Prostate gland (tissue), 2 donors: ENCODE data around the gene FAM50A. TPM values are rescaled to one million over a fixed set of nuclear protein-coding genes. Genes with fewer than 3 reads are reported as not detected.

Experiments used
- DNase-seq: peaks from one replicate; pipeline ENCODE4 v3.0.0-alpha.2; 2019; ENCODE audit warnings: low spot score
- H3K27ac ChIP-seq, 2 donors: fragments of 200-600 bp; sonication (generic); 2 replicates each; pipeline ENCODE4 v1.5.1; 2017 to 2019
- H3K27me3 ChIP-seq: fragments of 200-600 bp; sonication (generic); replicated peaks from 2 replicates; pipeline ENCODE4 v1.5.1; 2019; ENCODE audit not compliant: insufficient read depth
- H3K36me3 ChIP-seq, 2 donors: fragments of 200-600 bp; sonication (generic); 1 replicate in 1 of 2; 2 replicates in 1 of 2; pipeline versions ENCODE4 v1.5.1 to v1.8.1; 2017 to 2019
- H3K4me1 ChIP-seq: fragments of 200-600 bp; sonication (generic); replicated peaks from 2 replicates; pipeline ENCODE4 v1.5.1; 2019
- H3K4me3 ChIP-seq, 2 donors: fragments of 200-600 bp; sonication (generic); 2 replicates each; pipeline ENCODE4 v1.5.1; 2017 to 2019
- H3K9me3 ChIP-seq: fragments of 200-600 bp; sonication (generic); 2 replicates; pipeline ENCODE4 v1.5.1; 2017
- POLR2A ChIP-seq: fragments of 450-650 bp; IDR thresholded peaks from one replicate; pipeline ENCODE4 v1.6.1; 2016; ENCODE audit warnings: antibody characterized with exemption, mild to moderate bottlenecking
- POLR2AphosphoS5 ChIP-seq: sonication (generic); formaldehyde crosslinking; IDR thresholded peaks from one replicate; pipeline ENCODE4 v1.6.1; 2017; ENCODE audit warnings: antibody characterized with exemption
- WGBS: methylation state at CpG from one replicate; pipeline ENCODE4 v1.1.5; 2018; 5-methylcytosine and 5-hydroxymethylcytosine counted together
- intact Hi-C: fragments of 100-400 bp; cut with DNase I; formaldehyde crosslinking; loops from one replicate; pipeline ENCODE4 v1.14.2; 2022
- total RNA-seq, 2 donors: library from RNA; depleted of rRNA; stranded (reverse); fragments of >200 nt; gene quantifications; one replicate each; pipeline ENCODE4 v1.1.0, GENCODE V29; 2016
- TF ChIP-seq, protein P1 (sequence below), 4 experiments: fragments of 200-600 bp in 2 of 4; fragments of 450-650 bp in 2 of 4; sonication (generic) in 2 of 4; IDR thresholded peaks; 1 replicate in 3 of 4; 2 replicates in 1 of 4; pipeline ENCODE4 v1.5.1; 2016 to 2019; ENCODE audit warnings: antibody characterized with exemption in 4 of 4, mild to moderate bottlenecking in 2 of 4, moderate library complexity in 2 of 4

FAM50A gene
- total RNA-seq, 2 donors from 2014 or later: 32.9 to 35.8 TPM

DNA sequence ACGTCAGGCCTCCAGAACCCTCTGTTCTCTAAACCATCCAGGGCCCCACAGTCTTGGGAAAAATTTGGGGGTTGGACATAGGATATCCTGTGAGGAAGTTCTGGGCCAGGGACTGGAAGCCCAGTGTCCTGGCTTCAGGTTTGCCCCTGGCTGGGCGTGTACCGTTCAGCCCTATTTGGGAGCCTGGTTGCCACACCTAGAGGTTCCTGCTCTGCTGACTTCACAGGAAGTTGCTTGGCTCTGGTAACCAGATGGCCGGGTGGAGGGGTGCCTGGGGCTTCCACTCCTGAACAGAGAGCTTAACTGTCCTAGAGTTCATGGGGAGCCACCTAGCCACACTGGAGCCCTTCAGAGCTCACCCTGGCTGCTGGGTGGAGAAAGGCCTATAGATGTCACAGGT is 31.5 kb upstream of the FAM50A start:
- Histone ChIP-seq H3K4me3 (no peak overlapping the region), H3K27me3 (no peaks in the 10 kb centered on the region), H3K36me3 (no peaks in the 10 kb centered on the region), H3K4me1 (no peaks in the 10 kb centered on the region), H3K27ac (peak overlapping the region; percentile 88 to 92), H3K9me3 (no peaks in the 10 kb centered on the region)
- WGBS: 0% methylated on average over 1 of the region's 4 CpGs
- no peak for TF ChIP-seq POLR2AphosphoS5
- no peak for TF ChIP-seq POLR2A
- TF ChIP-seq, protein P1, sequence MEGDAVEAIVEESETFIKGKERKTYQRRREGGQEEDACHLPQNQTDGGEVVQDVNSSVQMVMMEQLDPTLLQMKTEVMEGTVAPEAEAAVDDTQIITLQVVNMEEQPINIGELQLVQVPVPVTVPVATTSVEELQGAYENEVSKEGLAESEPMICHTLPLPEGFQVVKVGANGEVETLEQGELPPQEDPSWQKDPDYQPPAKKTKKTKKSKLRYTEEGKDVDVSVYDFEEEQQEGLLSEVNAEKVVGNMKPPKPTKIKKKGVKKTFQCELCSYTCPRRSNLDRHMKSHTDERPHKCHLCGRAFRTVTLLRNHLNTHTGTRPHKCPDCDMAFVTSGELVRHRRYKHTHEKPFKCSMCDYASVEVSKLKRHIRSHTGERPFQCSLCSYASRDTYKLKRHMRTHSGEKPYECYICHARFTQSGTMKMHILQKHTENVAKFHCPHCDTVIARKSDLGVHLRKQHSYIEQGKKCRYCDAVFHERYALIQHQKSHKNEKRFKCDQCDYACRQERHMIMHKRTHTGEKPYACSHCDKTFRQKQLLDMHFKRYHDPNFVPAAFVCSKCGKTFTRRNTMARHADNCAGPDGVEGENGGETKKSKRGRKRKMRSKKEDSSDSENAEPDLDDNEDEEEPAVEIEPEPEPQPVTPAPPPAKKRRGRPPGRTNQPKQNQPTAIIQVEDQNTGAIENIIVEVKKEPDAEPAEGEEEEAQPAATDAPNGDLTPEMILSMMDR (IDR thresholded peaks at IDR 0.05): no peak
- intact Hi-C loops: no loop called here
- DNase-seq: no peak

DNA sequence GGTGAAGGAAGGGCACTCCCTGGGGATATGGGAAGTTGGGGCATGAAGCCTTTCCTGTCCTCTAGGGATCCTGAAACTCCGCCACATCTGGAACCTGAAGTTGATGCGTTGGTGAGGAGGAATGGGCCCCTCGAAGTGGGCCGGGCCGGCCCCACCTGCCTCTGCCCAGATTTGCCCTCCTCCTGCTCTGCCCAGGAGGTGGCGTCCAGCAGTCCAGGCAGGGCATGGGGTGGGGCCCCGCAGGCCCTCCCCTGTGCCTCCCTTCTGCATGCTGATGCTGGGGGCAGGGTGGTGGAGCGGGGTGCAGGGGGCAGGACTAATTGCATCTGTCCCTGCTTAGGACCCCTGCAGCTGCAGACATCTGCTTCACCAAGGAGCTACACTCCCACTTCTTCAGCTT is 30.8 kb upstream of the FAM50A start:
- Histone ChIP-seq H3K4me3 (no peak overlapping the region), H3K4me1 (no peaks in the 10 kb centered on the region), H3K9me3 (no peaks in the 10 kb centered on the region), H3K27me3 (no peaks in the 10 kb centered on the region), H3K36me3 (no peaks in the 10 kb centered on the region), H3K27ac (no peak overlapping the region)
- WGBS: 92% methylated on average over 2 of the region's 8 CpGs
- TF ChIP-seq POLR2A: no peak
- TF ChIP-seq, protein P1 (IDR thresholded peaks at IDR 0.05): no peak
- TF ChIP-seq POLR2AphosphoS5: no peak
- DNase-seq: no peak
- intact Hi-C loops: no loop called here

DNA sequence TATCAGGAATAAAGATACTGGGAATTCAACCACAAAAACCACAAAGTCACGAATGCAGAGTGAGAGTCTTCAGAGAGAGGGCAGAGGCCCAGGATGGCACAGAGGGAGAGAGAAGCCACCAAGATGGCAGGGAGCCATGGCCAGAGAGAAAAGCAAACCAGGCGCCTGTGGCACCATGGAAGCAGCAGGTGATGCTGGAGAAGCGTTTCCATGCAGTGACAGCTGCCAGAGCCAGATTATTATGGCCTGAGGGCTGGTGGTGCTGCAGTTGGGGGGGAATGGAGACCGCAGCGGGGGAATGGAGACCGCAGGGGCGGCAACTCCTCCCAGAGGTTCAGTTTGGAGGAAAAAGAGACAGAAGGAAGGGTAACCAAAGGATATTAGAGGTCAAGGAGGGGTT is 26.8 kb upstream of the FAM50A start:
- WGBS: 55% methylated on average over 7 of the region's 7 CpGs
- no peaks in the 10 kb centered on the region for H3K4me1 ChIP-seq
- H3K27ac ChIP-seq: no peak overlapping the region
- no peaks in the 10 kb centered on the region for H3K36me3 ChIP-seq
- no peaks in the 10 kb centered on the region for H3K27me3 ChIP-seq
- DNase-seq: no peak
- H3K9me3 ChIP-seq: no peaks in the 10 kb centered on the region
- TF ChIP-seq POLR2A (no peak), POLR2AphosphoS5 (no peak)
- TF ChIP-seq, protein P1 (IDR thresholded peaks at IDR 0.05): no peak
- no peak overlapping the region for H3K4me3 ChIP-seq
- intact Hi-C loops: no loop called here

DNA sequence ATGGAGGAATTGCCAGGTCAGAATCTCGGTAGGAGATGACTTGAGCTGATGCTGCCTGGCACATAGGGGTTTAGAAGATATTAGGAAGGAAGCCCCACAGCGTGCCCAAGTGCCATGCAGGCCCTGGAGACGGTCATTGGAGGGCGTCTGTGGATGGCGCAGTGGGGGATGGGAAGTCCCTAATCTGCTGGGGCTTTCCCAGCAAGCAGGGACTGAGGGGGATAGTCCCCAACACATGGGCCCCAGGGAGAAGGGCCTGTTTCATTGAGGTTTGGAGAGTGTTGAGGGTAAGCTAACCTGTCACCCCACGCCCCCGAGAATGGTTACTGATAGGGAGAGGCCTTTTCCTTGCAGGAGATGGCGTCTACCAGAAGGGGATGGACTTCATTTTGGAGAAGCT is 24.8 kb upstream of the FAM50A start:
- 86% methylated on average over 7 of the region's 8 CpGs for WGBS
- H3K27me3 ChIP-seq: no peaks in the 10 kb centered on the region
- TF ChIP-seq, protein P1 (IDR thresholded peaks at IDR 0.05): no peak
- TF ChIP-seq POLR2AphosphoS5 (no peak), POLR2A (no peak)

DNA sequence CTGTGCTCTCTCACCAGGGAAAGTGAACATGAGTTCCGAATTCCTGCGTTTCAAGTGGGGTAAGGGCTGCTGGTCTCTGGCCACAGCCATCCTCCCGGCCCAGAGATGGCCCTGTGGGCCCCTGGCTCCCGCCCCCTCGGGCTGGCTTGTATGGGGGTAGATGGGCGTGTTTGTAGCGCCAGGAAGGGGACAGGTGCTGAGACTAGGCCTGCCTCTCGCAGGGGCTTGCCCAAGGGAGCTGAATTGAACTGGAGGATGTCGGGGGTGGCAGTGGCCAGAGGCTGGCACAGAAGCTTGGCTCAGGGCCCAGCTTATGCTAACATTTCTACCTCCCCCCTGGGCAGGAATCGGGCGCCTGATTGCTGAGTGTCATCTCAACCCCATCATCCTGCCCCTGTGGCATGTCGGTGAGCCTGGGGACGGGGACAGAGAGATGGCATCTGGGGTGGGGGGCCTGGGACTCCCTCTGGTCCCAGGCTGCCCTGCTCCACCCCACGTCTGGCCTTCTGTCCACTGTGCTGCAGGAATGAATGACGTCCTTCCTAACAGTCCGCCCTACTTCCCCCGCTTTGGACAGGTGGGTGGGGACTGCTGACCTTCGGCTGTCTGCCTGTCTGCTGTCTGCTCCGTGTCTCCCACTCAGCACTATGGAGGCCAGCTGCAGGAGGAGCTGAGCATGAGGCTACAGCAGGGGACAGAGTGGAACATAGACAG is 24.1 kb upstream of the FAM50A start:
- 51% methylated on average over 7 of the region's 19 CpGs for WGBS
- Histone ChIP-seq H3K9me3 (no peaks in the 10 kb centered on the region), H3K4me3 (no peak overlapping the region), H3K27ac (no peak overlapping the region), H3K27me3 (no peaks in the 10 kb centered on the region), H3K4me1 (no peaks in the 10 kb centered on the region), H3K36me3 (no peaks in the 10 kb centered on the region)
- no peak for DNase-seq
- no peak for TF ChIP-seq POLR2AphosphoS5
- TF ChIP-seq POLR2A: no peak
- TF ChIP-seq, protein P1 (IDR thresholded peaks at IDR 0.05): no peak
- intact Hi-C loops: no loop called here

More for the DNA sequence above, 24.8 kb upstream of the FAM50A start:
- Histone ChIP-seq H3K36me3 (no peaks in the 10 kb centered on the region), H3K4me3 (no peak overlapping the region), H3K9me3 (no peaks in the 10 kb centered on the region), H3K4me1 (no peaks in the 10 kb centered on the region), H3K27ac (no peak overlapping the region)
- intact Hi-C loops: no loop called here
- no peak for DNase-seq
